GM21447 (cell line): Measurements from ENCODE around the gene CADPS.

Source experiments
- ATAC-seq: cut with Tn5 transposase; IDR thresholded peaks from one replicate; pipeline ENCODE4 v1.9.1; 2021; ENCODE audit not compliant: unreplicated experiment

The CADPS gene

GRCh38 chr3:62529230-62529629 is 346.0 kb downstream of the CADPS start:
- ATAC-seq, result no peak

GRCh38 chr3:62527474-62527873 is 347.7 kb downstream of the CADPS start:
- no peak for ATAC-seq

GRCh38 chr3:62525281-62525680 is 349.9 kb downstream of the CADPS start:
- no peak for ATAC-seq

GRCh38 chr3:62523672-62524071 is 351.5 kb downstream of the CADPS start:
- ATAC-seq, result no peak

- no peak for ATAC-seq
Observed at GRCh38 chr3:62521464-62522105, 353.6 kb downstream of the CADPS start.

- no peak for ATAC-seq
Observed at GRCh38 chr3:62503516-62503915, 371.7 kb downstream of the CADPS start.

GRCh38 chr3:62502315-62503300 is 372.6 kb downstream of the CADPS start:
- ATAC-seq, result no peak

- no peak for ATAC-seq
Observed at GRCh38 chr3:62501289-62501668, 373.9 kb downstream of the CADPS start.

GRCh38 chr3:62500556-62501288 is 374.5 kb downstream of the CADPS start:
- no peak for ATAC-seq

GRCh38 chr3:62497156-62497555 is 378.1 kb downstream of the CADPS start:
- ATAC-seq, result no peak

GRCh38 chr3:62496503-62496902 is 378.7 kb downstream of the CADPS start:
- ATAC-seq, result no peak

- ATAC-seq, result no peak
Observed at GRCh38 chr3:62493109-62493801, 382.0 kb downstream of the CADPS start.

- no peak for ATAC-seq
Observed at GRCh38 chr3:62482961-62483360, 392.3 kb downstream of the CADPS start.

- no peak for ATAC-seq
Observed at GRCh38 chr3:62481962-62482361, 393.3 kb downstream of the CADPS start.

- ATAC-seq, result no peak
Observed at GRCh38 chr3:62480056-62480455, 395.2 kb downstream of the CADPS start.

- ATAC-seq, result no peak
Observed at GRCh38 chr3:62479326-62479725, 395.9 kb downstream of the CADPS start.

- ATAC-seq, result no peak
Observed at GRCh38 chr3:62475306-62475705, 399.9 kb downstream of the CADPS start.

- ATAC-seq, result no peak
Observed at GRCh38 chr3:62467966-62468722, 407.1 kb downstream of the CADPS start.

GRCh38 chr3:62462788-62463187 is 412.4 kb downstream of the CADPS start:
- ATAC-seq, result no peak

- no peak for ATAC-seq
Observed at GRCh38 chr3:62462104-62462762, 413.0 kb downstream of the CADPS start.
